ENCODE data around the gene IFT25.
"Not testable (repeated sequence)": the region's sequence is repeated elsewhere in the genome, so short reads cannot be mapped to it uniquely, and the experiment has no call there.

The IFT25 gene

DNA sequence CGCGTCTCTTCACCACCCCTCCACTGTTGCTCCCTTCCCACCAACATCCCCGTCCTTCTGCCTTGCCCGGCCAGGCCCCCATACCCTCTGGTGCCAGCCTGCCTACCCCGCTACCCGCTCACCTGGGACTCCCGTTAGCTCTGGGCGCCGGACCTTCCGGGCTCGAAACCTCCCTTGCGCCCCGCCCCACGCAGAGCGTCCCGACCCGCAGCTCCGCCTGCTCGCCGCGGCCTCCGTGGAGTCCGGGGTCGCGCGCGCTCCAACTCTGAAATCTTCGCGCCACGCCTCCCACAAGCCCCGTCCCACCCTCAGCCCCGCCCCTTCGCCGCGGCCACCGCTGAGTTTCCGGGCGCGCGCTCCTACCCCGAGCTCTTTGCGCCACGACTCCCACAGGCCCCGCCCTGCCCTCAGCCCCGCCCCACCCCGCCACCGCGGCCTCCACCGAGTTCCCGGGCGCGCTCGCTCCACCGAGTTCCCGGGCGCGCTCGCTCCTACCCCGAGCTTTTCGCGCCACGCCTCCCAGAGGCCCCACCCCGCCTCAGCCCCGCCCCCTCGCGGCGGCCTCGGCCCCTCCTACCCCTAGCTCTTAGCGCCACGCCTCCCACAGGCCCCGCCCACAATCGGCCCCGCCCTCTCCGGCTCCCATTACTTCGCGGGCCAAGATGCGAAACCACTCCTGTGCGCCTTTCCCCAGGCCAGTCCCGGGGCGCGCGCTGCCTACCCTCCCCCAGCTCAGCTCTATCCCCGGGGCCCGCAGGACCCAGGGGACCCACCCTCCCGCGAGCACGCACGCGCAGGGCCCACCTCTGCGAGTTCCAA, at the start of gene IFT25:
IFT25 (minus strand) TSS at position 267 of the 819 bp plus-strand sequence. CDS start 5,617 bp downstream, outside the sequence.
- DNase-seq (ENCODE audit: low read depth) = peak; percentile 92

DNA sequence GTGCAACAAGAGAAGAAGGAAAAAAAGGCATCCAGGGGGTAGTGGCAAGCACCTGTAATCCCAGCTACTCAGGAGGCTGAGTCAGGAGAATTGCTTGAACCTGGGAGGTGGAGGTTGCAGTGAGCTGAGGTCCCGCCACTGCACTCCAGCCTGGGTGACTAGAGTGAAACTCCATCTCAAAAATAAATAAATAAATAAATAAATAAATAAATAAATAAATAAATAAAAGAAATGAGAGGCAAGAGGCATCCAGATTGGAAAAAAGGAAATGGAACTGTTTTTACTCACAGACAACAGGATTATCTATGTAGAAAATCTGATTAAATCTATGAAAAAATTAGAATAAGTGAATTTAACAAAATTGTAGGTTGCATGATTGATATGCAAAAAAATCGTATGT, 49.0 kb upstream of the IFT25 start:
- DNase-seq (ENCODE audit: low read depth) = not testable (repeated sequence)

DNA sequence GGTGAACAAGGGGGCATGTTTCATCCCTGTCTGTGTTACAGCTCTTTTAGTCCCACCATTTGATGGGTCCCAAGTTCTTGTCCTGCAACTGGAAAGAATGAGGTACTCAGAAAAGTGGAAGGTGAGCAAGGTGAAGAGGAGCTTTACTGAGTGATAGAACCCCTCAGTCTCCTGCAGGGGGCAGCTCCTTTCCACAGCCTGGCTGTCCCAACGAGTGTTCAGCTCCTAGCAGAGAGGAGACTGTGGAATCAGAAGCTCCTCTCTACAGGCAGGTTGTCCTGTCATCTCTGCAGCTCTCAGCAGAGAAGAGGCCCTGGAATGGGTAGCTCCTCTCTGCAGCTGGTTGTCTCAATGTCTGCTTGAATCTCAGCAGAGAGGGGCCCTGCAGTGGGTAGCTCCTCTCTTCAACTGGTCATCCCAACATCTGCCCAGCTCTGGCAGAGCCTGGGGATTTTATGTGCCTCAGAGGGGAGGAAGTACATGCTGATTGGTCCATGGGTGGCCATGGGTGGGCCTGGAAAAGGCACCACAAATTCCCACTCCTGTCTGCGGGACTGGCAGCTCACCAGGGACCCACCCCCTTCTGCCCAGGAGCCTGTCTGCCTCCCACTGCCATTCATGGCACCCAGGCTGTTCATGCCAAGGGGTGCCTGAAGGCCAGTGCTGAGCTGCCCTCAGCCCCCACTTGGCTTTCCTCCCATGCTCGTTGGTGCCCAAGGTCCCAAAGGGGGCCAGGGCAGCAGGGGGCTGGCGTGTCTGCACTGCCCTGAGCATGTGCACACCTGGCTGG, 46.8 kb upstream of the IFT25 start:
- DNase-seq (ENCODE audit: low read depth) = no peak

GRCh38 chr1:53987880-53988279, 42.4 kb upstream of the IFT25 start:
- DNase-seq (ENCODE audit: low read depth) = no peak

- no peak for DNase-seq (ENCODE audit: low read depth)
Measured at GRCh38 chr1:53986458-53986857, 41.0 kb upstream of the IFT25 start.

- DNase-seq (ENCODE audit: low read depth) = no peak
Measured at GRCh38 chr1:53984726-53985125, 39.2 kb upstream of the IFT25 start.

GRCh38 chr1:53982763-53983104, 37.2 kb upstream of the IFT25 start:
- no peak for DNase-seq (ENCODE audit: low read depth)

DNA sequence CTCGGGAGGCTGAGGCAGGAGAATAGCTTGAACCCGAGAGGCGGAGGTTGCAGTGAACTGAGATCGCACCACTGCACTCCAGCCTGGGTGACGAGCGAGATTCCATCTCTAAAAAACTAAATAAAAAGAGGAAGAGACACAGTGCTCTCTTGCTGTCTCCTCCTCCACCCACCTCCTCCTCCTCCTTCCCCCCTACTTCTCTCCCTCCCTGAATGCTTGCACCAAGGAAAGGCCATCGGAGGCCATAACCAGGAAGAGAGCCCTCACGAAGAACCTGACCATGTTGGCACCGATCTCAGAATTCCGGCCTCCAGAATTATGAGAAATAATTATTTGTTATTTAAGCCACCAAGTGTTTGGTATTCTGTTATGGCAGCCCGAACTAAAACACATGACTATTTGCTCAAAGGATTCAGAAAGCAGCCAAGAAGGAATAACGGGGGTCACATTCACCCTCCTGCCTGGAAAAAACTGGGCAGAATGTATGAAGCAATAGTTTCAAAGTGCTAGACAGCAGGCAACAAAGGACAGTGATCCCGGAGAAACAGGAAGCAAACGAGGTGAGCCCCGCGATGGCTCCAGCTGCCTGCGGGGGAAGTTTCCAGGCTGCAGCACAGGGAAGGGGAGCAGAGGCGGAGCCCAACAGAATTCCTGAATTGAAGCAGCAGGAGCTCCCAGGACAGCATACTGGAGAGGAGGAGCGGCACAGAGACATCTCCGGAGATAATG, 36.7 kb upstream of the IFT25 start:
- DNase-seq (ENCODE audit: low read depth) = no peak

- no peak for DNase-seq (ENCODE audit: low read depth)
Measured at GRCh38 chr1:53981220-53981619, 35.7 kb upstream of the IFT25 start.

DNA sequence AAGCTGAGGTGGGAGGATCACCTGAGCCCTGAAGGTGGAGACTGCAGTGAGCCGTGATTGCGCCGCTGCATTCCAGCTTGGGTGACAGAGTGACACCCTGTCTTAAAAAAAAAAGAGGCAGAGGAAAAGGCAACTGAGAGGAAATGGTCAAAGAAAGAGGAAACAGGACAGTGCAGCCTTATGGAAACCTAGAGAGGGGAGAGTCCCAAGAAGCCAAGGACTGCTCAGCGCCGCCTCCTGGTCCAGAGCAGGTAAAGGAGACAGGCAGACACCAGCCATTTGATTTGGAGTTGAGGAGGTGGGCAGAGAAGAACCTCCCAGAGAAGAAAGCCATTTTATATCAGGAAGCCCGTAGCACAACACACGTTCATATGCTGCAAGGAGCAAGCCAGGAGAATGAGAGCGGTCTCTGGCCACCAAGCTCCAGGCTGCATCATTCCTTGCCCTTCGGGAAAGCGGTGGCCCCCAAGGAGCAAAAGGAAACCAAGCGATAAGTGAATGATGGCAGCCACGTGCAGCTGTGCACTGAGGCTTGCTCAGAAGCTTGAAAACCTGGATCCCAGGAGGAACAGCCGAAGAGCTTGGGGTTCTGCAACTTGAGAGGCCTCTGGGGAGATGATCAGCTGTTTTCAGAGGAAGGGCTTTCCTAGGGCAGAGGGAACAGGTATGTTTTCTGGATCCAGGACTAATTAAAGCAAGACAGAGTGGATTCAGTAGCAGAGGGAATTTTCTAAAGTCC, 34.4 kb upstream of the IFT25 start:
- DNase-seq (ENCODE audit: low read depth) = no peak

- DNase-seq (ENCODE audit: low read depth) = no peak
Measured at GRCh38 chr1:53975861-53976260, 30.4 kb upstream of the IFT25 start.

DNA sequence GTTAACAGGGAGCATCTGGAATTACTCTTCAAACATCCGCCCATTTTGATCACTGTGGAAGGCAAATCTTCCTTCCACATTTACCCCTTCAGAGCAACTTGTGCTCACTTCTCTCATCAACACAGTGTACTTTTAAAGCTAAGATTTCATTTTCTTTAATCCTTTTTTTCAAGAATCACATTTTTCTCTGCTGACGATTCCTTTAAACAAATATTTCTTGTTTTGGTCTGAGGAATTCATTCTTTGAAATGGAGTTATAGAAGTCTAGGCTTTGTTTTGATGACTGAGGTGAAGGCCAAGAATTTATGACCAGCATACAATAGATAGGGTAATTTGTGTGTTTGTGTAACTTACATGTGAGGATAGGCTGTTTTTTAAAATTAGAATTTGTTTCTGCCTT, 26.2 kb upstream of the IFT25 start:
- DNase-seq (ENCODE audit: low read depth) = no peak

- DNase-seq (ENCODE audit: low read depth) = not testable (repeated sequence)
Measured at GRCh38 chr1:53969323-53969722, 23.8 kb upstream of the IFT25 start.

DNA sequence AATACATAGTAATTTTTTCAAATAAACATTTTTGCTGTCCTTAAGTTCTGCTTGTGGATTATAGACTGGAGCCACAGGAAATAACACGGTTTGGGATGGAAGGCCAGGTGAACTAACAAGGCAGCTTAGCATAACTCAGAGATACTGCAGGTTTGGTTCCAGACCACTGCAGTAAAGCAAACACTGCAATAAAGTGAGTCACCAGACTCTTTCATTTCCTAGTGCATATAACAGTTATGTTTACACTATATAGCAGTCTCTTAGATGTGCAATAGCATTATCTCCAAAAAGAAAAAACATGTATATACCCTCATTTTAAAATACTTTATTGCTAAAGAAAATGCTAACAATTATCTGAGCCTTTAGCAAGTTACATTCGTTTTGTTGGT, 22.6 kb upstream of the IFT25 start:
- DNase-seq (ENCODE audit: low read depth) = no peak

- DNase-seq (ENCODE audit: low read depth) = no peak
Measured at GRCh38 chr1:53967409-53968124, 22.1 kb upstream of the IFT25 start.

DNA sequence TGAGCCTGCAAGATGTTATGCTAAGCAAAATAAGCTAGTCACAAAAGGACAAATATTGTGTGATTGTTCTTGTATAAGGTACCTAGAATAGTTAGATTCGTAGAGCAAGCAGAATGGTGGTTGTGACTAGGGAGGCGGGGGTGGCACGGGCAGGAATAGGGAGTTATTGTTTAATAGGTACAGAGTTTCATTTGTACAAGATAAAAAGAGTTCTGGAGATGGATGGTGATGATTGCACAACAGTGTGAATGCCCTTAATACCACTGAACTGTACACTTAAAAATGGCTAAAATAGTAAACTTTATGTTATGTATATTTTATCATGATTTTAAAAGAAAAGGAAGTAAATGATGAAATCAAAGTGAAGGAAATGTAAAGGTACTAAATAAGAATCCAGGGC, 21.3 kb upstream of the IFT25 start:
- no peak for DNase-seq (ENCODE audit: low read depth)

- no peak for DNase-seq (ENCODE audit: low read depth)
Measured at GRCh38 chr1:53964109-53964508, 18.6 kb upstream of the IFT25 start.

- no peak for DNase-seq (ENCODE audit: low read depth)
Measured at GRCh38 chr1:53963460-53963859, 18.0 kb upstream of the IFT25 start.

GRCh38 chr1:53962395-53962794, 16.9 kb upstream of the IFT25 start:
- DNase-seq (ENCODE audit: low read depth) = no peak

GRCh38 chr1:53959664-53960250, 14.3 kb upstream of the IFT25 start:
- no peak for DNase-seq (ENCODE audit: low read depth)

DNA sequence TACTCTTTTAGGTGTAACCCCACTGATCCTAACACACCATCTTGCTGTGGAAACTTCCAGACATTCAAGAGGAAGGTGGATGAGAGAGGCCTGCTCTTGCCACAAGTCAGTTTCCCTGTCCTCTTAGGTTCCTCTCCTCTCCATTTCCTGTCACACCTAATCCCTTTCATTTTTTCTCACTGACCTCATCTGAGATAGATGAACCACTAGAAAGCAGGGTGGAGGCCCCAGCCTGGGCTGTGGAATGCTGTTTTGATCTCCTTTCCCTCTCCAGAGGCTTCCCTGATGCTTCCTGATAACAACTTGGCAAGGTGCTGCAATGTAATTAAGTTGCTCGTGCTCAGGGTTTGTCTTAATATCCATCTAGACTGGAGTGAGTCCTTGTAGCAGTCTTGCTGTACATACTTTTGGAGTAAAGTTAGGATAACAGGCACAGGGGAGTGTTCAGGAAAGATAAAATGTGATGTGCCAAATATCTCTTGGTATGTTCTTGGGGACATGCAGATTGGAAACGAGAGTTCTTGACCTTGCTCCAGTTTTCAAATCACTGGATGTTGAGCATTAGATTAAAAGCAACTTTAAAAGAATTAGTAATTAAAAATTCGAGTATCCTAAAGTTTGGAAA, 11.8 kb upstream of the IFT25 start:
- no peak for DNase-seq (ENCODE audit: low read depth)

All from fibroblast of the conjunctiva (primary cell).